Activated naive CD8-positive, alpha-beta T cell treated with anti-CD3 and anti-CD28 coated beads, Interleukin-2, amount 50 U/mL, for 16 hours (primary cell): ENCODE measurements around the gene DCUN1D4.
"Not testable (repeated sequence)": the region's sequence is repeated elsewhere in the genome, so short reads cannot be mapped to it uniquely, and the experiment has no call there.

Experiments
- DNase-seq: peaks from one replicate; pipeline ENCODE4 v3.0.0-alpha.2; 2020; ENCODE audit warnings: low read depth, low spot score

The DCUN1D4 gene

GRCh38 chr4:51894059-51894645 lies 51.2 kb downstream of the DCUN1D4 start:
- no peak for DNase-seq

GRCh38 chr4:51895158-51895557 lies 52.2 kb downstream of the DCUN1D4 start:
- no peak for DNase-seq

- peak; percentile 6 for DNase-seq
These were observed 53.0 kb downstream of the DCUN1D4 start for GRCh38 chr4:51895816-51896408.

- DNase-seq, result no peak
These were observed 58.4 kb downstream of the DCUN1D4 start for GRCh38 chr4:51901363-51901762.

GRCh38 chr4:51906167-51906958 lies 63.4 kb downstream of the DCUN1D4 start:
- DNase-seq, result no peak

GRCh38 chr4:51907006-51907669 lies 64.2 kb downstream of the DCUN1D4 start:
- no peak for DNase-seq

- DNase-seq, result no peak
These were observed 66.3 kb downstream of the DCUN1D4 start for GRCh38 chr4:51909236-51909703.

- no peak for DNase-seq
These were observed 75.3 kb downstream of the DCUN1D4 start for GRCh38 chr4:51918251-51918650.

GRCh38 chr4:51923343-51923742 lies 80.4 kb downstream of the DCUN1D4 start:
- DNase-seq, result no peak

GRCh38 chr4:51925307-51925706 lies 82.4 kb downstream of the DCUN1D4 start:
- DNase-seq, result no peak

- no peak for DNase-seq
These were observed 87.6 kb downstream of the DCUN1D4 start for GRCh38 chr4:51930557-51930956.

GRCh38 chr4:51931461-51931860 lies 88.5 kb downstream of the DCUN1D4 start:
- no peak for DNase-seq

- DNase-seq, result no peak
These were observed 89.3 kb downstream of the DCUN1D4 start for GRCh38 chr4:51932261-51932660.

- DNase-seq, result no peak
These were observed 89.7 kb downstream of the DCUN1D4 start for GRCh38 chr4:51932684-51933083.

- not testable (repeated sequence) for DNase-seq
These were observed 97.5 kb downstream of the DCUN1D4 start for GRCh38 chr4:51940460-51940859.

GRCh38 chr4:51942108-51942832 lies 99.3 kb downstream of the DCUN1D4 start:
- DNase-seq, result no peak

- DNase-seq, result no peak
These were observed 99.9 kb downstream of the DCUN1D4 start for GRCh38 chr4:51942833-51943215.

- no peak for DNase-seq
These were observed 100.3 kb downstream of the DCUN1D4 start for GRCh38 chr4:51943221-51943620.

GRCh38 chr4:51958199-51958968 lies 115.4 kb downstream of the DCUN1D4 start:
- DNase-seq, result no peak

- no peak for DNase-seq
These were observed 117.5 kb downstream of the DCUN1D4 start for GRCh38 chr4:51960486-51960885.
